SU-DHL-6 (cell line): ENCODE data around the gene PPIF.

Experiments used
- H2AFZ ChIP-seq: fragments of 200-600 bp; sonication (generic); 2 replicates; pipeline ENCODE4 v1.6.1; 2014; ENCODE audit warnings: low read depth, mild to moderate bottlenecking, moderate library complexity, mixed read lengths, antibody characterized with exemption, low read length; ENCODE audit not compliant: severe bottlenecking
- H3F3A ChIP-seq: fragments of 200-600 bp; shearing (Covaris generic); 2 replicates; pipeline ENCODE4 v1.6.0; 2016; ENCODE audit warnings: antibody characterized with exemption, mild to moderate bottlenecking; ENCODE audit not compliant: insufficient read depth
- H3K27ac ChIP-seq: fragments of 200-600 bp; sonication (generic); 2 replicates; pipeline ENCODE4 v1.5.1; 2016; ENCODE audit warnings: low read depth, mild to moderate bottlenecking, low read length, moderate library complexity, mixed read lengths
- H3K27me3 ChIP-seq: fragments of 200-600 bp; sonication (generic), shearing (Covaris generic); 2 replicates; pipeline ENCODE4 v1.6.0; 2014; ENCODE audit warnings: mild to moderate bottlenecking, low read length
- H3K36me3 ChIP-seq: fragments of 200-600 bp; sonication (generic); 2 replicates; pipeline ENCODE4 v1.6.1; 2014; ENCODE audit warnings: mild to moderate bottlenecking, low read length, mixed read lengths
- H3K4me2 ChIP-seq: fragments of 300-600, 200-600 bp; shearing (Covaris generic), sonication (generic); 2 replicates; pipeline ENCODE4 v1.6.0; 2014; ENCODE audit warnings: low read length, low read depth, mild to moderate bottlenecking; ENCODE audit not compliant: poor library complexity, severe bottlenecking
- H3K4me3 ChIP-seq: fragments of 200-600 bp; sonication (generic); 2 replicates; pipeline ENCODE4 v1.5.1; 2014; ENCODE audit warnings: antibody characterized with exemption, low read length, mild to moderate bottlenecking, mixed read lengths; ENCODE audit not compliant: insufficient read depth, poor library complexity, severe bottlenecking
- H3K79me2 ChIP-seq: fragments of 200-600 bp; sonication (generic); 2 replicates; pipeline ENCODE4 v1.6.1; 2014; ENCODE audit warnings: mild to moderate bottlenecking, low read length, moderate library complexity; ENCODE audit not compliant: insufficient read depth
- H3K9ac ChIP-seq: fragments of 200-600 bp; sonication (generic); 2 replicates; pipeline ENCODE4 v1.7.0; 2014; ENCODE audit warnings: mild to moderate bottlenecking, low read length
- H3K9me2 ChIP-seq: fragments of 200-600 bp; sonication (generic); replicated peaks from 2 replicates; pipeline ENCODE4 v1.6.1; 2014; ENCODE audit warnings: low read length; ENCODE audit not compliant: insufficient read depth
- H3K9me3 ChIP-seq: fragments of 200-600 bp; sonication (generic); 2 replicates; pipeline ENCODE4 v1.6.1; 2014; ENCODE audit warnings: low read length, mixed read lengths; ENCODE audit not compliant: insufficient read depth
- H4K20me1 ChIP-seq: fragments of 200-600 bp; sonication (generic); 2 replicates; pipeline ENCODE4 v1.6.1; 2014; ENCODE audit warnings: low read depth, mild to moderate bottlenecking, antibody characterized with exemption, low read length, moderate library complexity, mixed read lengths
- EZH2phosphoT487 ChIP-seq: fragments of 200-600 bp; sonication (generic), shearing (Covaris generic); conservative IDR thresholded peaks from 2 replicates; pipeline ENCODE4 v1.6.1; 2018; ENCODE audit warnings: mild to moderate bottlenecking, antibody characterized with exemption, low read length, moderate library complexity, mixed read lengths
- TF ChIP-seq, protein P1 (sequence below): fragments of 200-600 bp; sonication (generic); IDR thresholded peaks from one replicate; pipeline ENCODE4 v1.5.1; 2017; ENCODE audit warnings: antibody characterized with exemption, mild to moderate bottlenecking, low read length, moderate library complexity; ENCODE audit not compliant: insufficient read depth, poor library complexity, severe bottlenecking

The PPIF gene

GRCh38 chr10:79357180-79357579 lies 9.9 kb downstream of the PPIF start:
- no peaks in the 10 kb centered on the region for H3K9me3 ChIP-seq
- H3K9ac ChIP-seq: no peak overlapping the region
- no peak overlapping the region for H3K4me3 ChIP-seq
- H3K27ac ChIP-seq: no peak overlapping the region
- H3F3A ChIP-seq: no peaks in the 10 kb centered on the region
- no peak overlapping the region for H2AFZ ChIP-seq
- H3K27me3 ChIP-seq: no peaks in the 10 kb centered on the region
- no peak overlapping the region for H3K4me2 ChIP-seq
- TF ChIP-seq, protein P1, sequence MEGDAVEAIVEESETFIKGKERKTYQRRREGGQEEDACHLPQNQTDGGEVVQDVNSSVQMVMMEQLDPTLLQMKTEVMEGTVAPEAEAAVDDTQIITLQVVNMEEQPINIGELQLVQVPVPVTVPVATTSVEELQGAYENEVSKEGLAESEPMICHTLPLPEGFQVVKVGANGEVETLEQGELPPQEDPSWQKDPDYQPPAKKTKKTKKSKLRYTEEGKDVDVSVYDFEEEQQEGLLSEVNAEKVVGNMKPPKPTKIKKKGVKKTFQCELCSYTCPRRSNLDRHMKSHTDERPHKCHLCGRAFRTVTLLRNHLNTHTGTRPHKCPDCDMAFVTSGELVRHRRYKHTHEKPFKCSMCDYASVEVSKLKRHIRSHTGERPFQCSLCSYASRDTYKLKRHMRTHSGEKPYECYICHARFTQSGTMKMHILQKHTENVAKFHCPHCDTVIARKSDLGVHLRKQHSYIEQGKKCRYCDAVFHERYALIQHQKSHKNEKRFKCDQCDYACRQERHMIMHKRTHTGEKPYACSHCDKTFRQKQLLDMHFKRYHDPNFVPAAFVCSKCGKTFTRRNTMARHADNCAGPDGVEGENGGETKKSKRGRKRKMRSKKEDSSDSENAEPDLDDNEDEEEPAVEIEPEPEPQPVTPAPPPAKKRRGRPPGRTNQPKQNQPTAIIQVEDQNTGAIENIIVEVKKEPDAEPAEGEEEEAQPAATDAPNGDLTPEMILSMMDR: no peak
- no peak for TF ChIP-seq EZH2phosphoT487
- no peaks in the 10 kb centered on the region for H3K9me2 ChIP-seq
- H4K20me1 ChIP-seq: peaks cover 6% of the 10 kb centered on the region; the same call in 1 of the 2 replicates
- no peaks in the 10 kb centered on the region for H3K79me2 ChIP-seq
- H3K36me3 ChIP-seq: 0 out of 2 replicates have a peak, but pooled peaks cover 6% of the 10 kb centered on the region

- no peak overlapping the region for H2AFZ ChIP-seq
- no peak overlapping the region for H3K9ac ChIP-seq
- no peaks in the 10 kb centered on the region for H3K79me2 ChIP-seq
- no peaks in the 10 kb centered on the region for H3K9me3 ChIP-seq
- H3K36me3 ChIP-seq: 0 out of 2 replicates have a peak, but pooled peaks cover 1% of the 10 kb centered on the region
- no peaks in the 10 kb centered on the region for H3K27me3 ChIP-seq
- no peaks in the 10 kb centered on the region for H3F3A ChIP-seq
- TF ChIP-seq, protein P1: no peak
- no peak for TF ChIP-seq EZH2phosphoT487
- H3K27ac ChIP-seq: no peak overlapping the region
- no peaks in the 10 kb centered on the region for H3K9me2 ChIP-seq
- no peak overlapping the region for H3K4me3 ChIP-seq
- H4K20me1 ChIP-seq: 0 out of 2 replicates have a peak, but pooled peaks cover 6% of the 10 kb centered on the region
- no peak overlapping the region for H3K4me2 ChIP-seq
These were observed 11.5 kb downstream of the PPIF start for GRCh38 chr10:79358811-79359210.

GRCh38 chr10:79359816-79360498 lies 12.7 kb downstream of the PPIF start:
- Histone ChIP-seq H3K9me2 (no peaks in the 10 kb centered on the region), H3K4me3 (no peak overlapping the region), H4K20me1 (no peaks in the 10 kb centered on the region), H3K9ac (no peak overlapping the region), H3K27ac (no peak overlapping the region), H3K27me3 (no peaks in the 10 kb centered on the region), H3K79me2 (no peaks in the 10 kb centered on the region), H3K36me3 (no peaks in the 10 kb centered on the region), H3K9me3 (no peaks in the 10 kb centered on the region), H3K4me2 (no peak overlapping the region), H3F3A (no peaks in the 10 kb centered on the region), H2AFZ (no peak overlapping the region)
- TF ChIP-seq EZH2phosphoT487: no peak
- TF ChIP-seq, protein P1: no peak
